GM21576 (cell line): Measurements from ENCODE around the gene BST1.

ENCODE experiments used
- ATAC-seq: cut with Tn5 transposase; IDR thresholded peaks from one replicate; pipeline ENCODE4 v1.9.1; 2021; ENCODE audit warnings: mild to moderate bottlenecking, moderate library complexity; ENCODE audit not compliant: unreplicated experiment

BST1 gene

GRCh38 chr4:15675356-15675755 lies 27.5 kb upstream of the BST1 start:
- no peak for ATAC-seq

- ATAC-seq = no peak
Measured at GRCh38 chr4:15676039-15676438, 26.8 kb upstream of the BST1 start.

- ATAC-seq = no peak
Measured at GRCh38 chr4:15676899-15677298, 26.0 kb upstream of the BST1 start.

- ATAC-seq = no peak
Measured at GRCh38 chr4:15677507-15677988, 25.3 kb upstream of the BST1 start.

- ATAC-seq = no peak
Measured at GRCh38 chr4:15681067-15681371, 21.8 kb upstream of the BST1 start.

- peak; percentile 92 for ATAC-seq
Measured at GRCh38 chr4:15681372-15682241, 21.3 kb upstream of the BST1 start, which contains the start of gene FAM200B. TSS of gene FAM200B (plus strand) at chr4:15681827. CDS start at chr4:15686978, 5,151 bp downstream.

- no peak for ATAC-seq
Measured at GRCh38 chr4:15682242-15683142, 20.4 kb upstream of the BST1 start.

GRCh38 chr4:15683143-15683495 lies 19.7 kb upstream of the BST1 start:
- no peak for ATAC-seq

- no peak for ATAC-seq
Measured at GRCh38 chr4:15684498-15684897, 18.4 kb upstream of the BST1 start.

GRCh38 chr4:15688051-15688450 lies 14.8 kb upstream of the BST1 start:
- ATAC-seq = no peak

- ATAC-seq = no peak
Measured at GRCh38 chr4:15689540-15689939, 13.3 kb upstream of the BST1 start.

- no peak for ATAC-seq
Measured at GRCh38 chr4:15690020-15690809, 12.7 kb upstream of the BST1 start.

GRCh38 chr4:15691346-15692135 lies 11.3 kb upstream of the BST1 start:
- ATAC-seq = no peak

- no peak for ATAC-seq
Measured at GRCh38 chr4:15692602-15693001, 10.3 kb upstream of the BST1 start.

- ATAC-seq = no peak
Measured at GRCh38 chr4:15694431-15694830, 8.4 kb upstream of the BST1 start.

GRCh38 chr4:15695240-15695699 lies 7.6 kb upstream of the BST1 start:
- no peak for ATAC-seq

- ATAC-seq = no peak
Measured at GRCh38 chr4:15695729-15696128, 7.1 kb upstream of the BST1 start.

- no peak for ATAC-seq
Measured at GRCh38 chr4:15696866-15697265, 6.0 kb upstream of the BST1 start.

GRCh38 chr4:15703439-15703838 lies 574 bp downstream of the BST1 start:
- ATAC-seq = no peak

- ATAC-seq = no peak
Measured at GRCh38 chr4:15704129-15704528, 1.3 kb downstream of the BST1 start.
